IMR-90 (cell line): ENCODE data around the gene PTGR3. TPM values are rescaled to one million over a fixed set of nuclear protein-coding genes. Genes with fewer than 3 reads are reported as not detected.
A peak's percentile ranks its signal among the peaks of the same experiment; 100 is the strongest.

Source experiments
- ATAC-seq: fragments of 200-7000 bp; cut with Tn5 transposase; 2 replicates; pipeline ENCODE4 v1.9.1; 2020; ENCODE audit warnings: low read depth, mild to moderate bottlenecking, moderate library complexity
- BruUV-seq: library from RNA; stranded (reverse); fragments of 400-500 nt; replicated peaks from 2 replicates; lab custom pipeline; 2021; lab: Mats Ljungman, UMichigan
- CTCF ChIA-PET: fragments of 300-600 bp; formaldehyde crosslinking; extraction: SDS; loops from one replicate; lab custom pipeline; 2021; ENCODE audit warnings: antibody characterized with exemption; lab: Yijun Ruan, JAX
- POLR2A ChIA-PET: fragments of 300-600 bp; sonication (Branson Sonifier 250); formaldehyde crosslinking; loops from one replicate; lab custom pipeline; 2022; ENCODE audit warnings: antibody characterized with exemption; ENCODE audit not compliant: unreplicated experiment; lab: Charles Lee
- DNase-seq: peaks from one replicate; pipeline ENCODE4 v3.0.0; 2013
- H2AFZ ChIP-seq: replicated peaks from 2 replicates; pipeline ENCODE3; 2013; ENCODE audit warnings: low read length, mild to moderate bottlenecking; ENCODE audit not compliant: poor library complexity
- H2AK5ac ChIP-seq: 2 replicates; pipeline ENCODE4 v1.6.1; 2013; ENCODE audit warnings: low read depth, low read length, inconsistent platforms
- H2AK9ac ChIP-seq: replicated peaks from 2 replicates; pipeline ENCODE3; 2013; ENCODE audit warnings: mild to moderate bottlenecking, low read depth, low read length, moderate library complexity; ENCODE audit not compliant: poor library complexity
- H2BK120ac ChIP-seq: 2 replicates; pipeline ENCODE4 v1.6.1; 2013; ENCODE audit warnings: low read depth, low read length, inconsistent platforms
- H2BK15ac ChIP-seq: 3 replicates; pipeline ENCODE4 v1.6.1; 2013; ENCODE audit warnings: low read depth, low read length, inconsistent platforms
- H2BK20ac ChIP-seq: 2 replicates; pipeline ENCODE4 v1.6.1; 2013; ENCODE audit warnings: low read depth, mild to moderate bottlenecking, inconsistent platforms, low read length, moderate library complexity
- H2BK5ac ChIP-seq: 2 replicates; pipeline ENCODE4 v1.6.1; 2013; ENCODE audit warnings: mild to moderate bottlenecking, low read depth, low read length, inconsistent platforms; ENCODE audit not compliant: poor library complexity, severe bottlenecking
- H3K14ac ChIP-seq: replicated peaks from 2 replicates; pipeline ENCODE4 v1.6.1; 2013; ENCODE audit warnings: low read depth, low read length, inconsistent platforms
- H3K18ac ChIP-seq: 2 replicates; pipeline ENCODE4 v1.6.1; 2013; ENCODE audit warnings: low read depth, low read length, control low read depth
- H3K23ac ChIP-seq: 2 replicates; pipeline ENCODE4 v1.6.1; 2013; ENCODE audit warnings: low read depth, low read length, inconsistent platforms
- H3K27ac ChIP-seq: 2 replicates; pipeline ENCODE4 v1.5.1; 2013; ENCODE audit warnings: mild to moderate bottlenecking, control low read depth, low read length; ENCODE audit not compliant: insufficient read depth
- H3K27me3 ChIP-seq: 2 replicates; pipeline ENCODE4 v1.6.1; 2013; ENCODE audit warnings: low read length; ENCODE audit not compliant: control insufficient read depth, insufficient read depth
- H3K36me3 ChIP-seq: 2 replicates; pipeline ENCODE4 v1.6.1; 2013; ENCODE audit warnings: low read length, mixed read lengths; ENCODE audit not compliant: control insufficient read depth, insufficient read depth
- H3K4ac ChIP-seq: 2 replicates; pipeline ENCODE4 v1.6.1; 2013; ENCODE audit warnings: low read depth, low read length, inconsistent platforms
- H3K4me1 ChIP-seq: 2 replicates; pipeline ENCODE4 v1.6.1; 2013; ENCODE audit warnings: low read length, mixed read lengths; ENCODE audit not compliant: control insufficient read depth, insufficient read depth
- H3K4me2 ChIP-seq: 2 replicates; pipeline ENCODE4 v1.6.1; 2013; ENCODE audit warnings: low read depth, mild to moderate bottlenecking, control low read depth, low read length, moderate library complexity
- H3K4me3 ChIP-seq: 2 replicates; pipeline ENCODE4 v1.5.1; 2013; ENCODE audit warnings: low read depth, mild to moderate bottlenecking, control low read depth, low read length, moderate library complexity; ENCODE audit not compliant: insufficient read depth
- H3K56ac ChIP-seq: 2 replicates; pipeline ENCODE4 v1.6.1; 2013; ENCODE audit warnings: low read length, inconsistent platforms; ENCODE audit not compliant: insufficient read depth; ENCODE audit errors: extremely low read depth
- H3K79me1 ChIP-seq, 2 experiments: 2 replicates each; pipeline ENCODE4 v1.6.1; 2013; ENCODE audit warnings: low read length in 2 of 2, inconsistent platforms in 1 of 2, low read depth in 1 of 2
- H3K9ac ChIP-seq: 2 replicates; pipeline ENCODE4 v1.6.1; 2013; ENCODE audit warnings: low read depth, low read length, control low read depth
- H3K9me1 ChIP-seq: 2 replicates; pipeline ENCODE4 v1.6.1; 2013; ENCODE audit warnings: low read length, inconsistent platforms; ENCODE audit not compliant: insufficient read depth
- H3K9me3 ChIP-seq: 2 replicates; pipeline ENCODE4 v1.6.1; 2013; ENCODE audit warnings: low read length; ENCODE audit not compliant: control insufficient read depth, insufficient read depth
- H4K20me1 ChIP-seq: 2 replicates; pipeline ENCODE4 v1.6.1; 2013; ENCODE audit warnings: low read length, inconsistent platforms; ENCODE audit not compliant: insufficient read depth
- H4K5ac ChIP-seq: 2 replicates; pipeline ENCODE4 v1.6.1; 2013; ENCODE audit warnings: mild to moderate bottlenecking, low read depth, low read length, control low read depth
- H4K8ac ChIP-seq, 2 experiments: 2 replicates each; pipeline ENCODE4 v1.6.1; 2013; ENCODE audit warnings: low read depth in 2 of 2, low read length in 2 of 2, control low read depth in 1 of 2, inconsistent platforms in 1 of 2
- H4K91ac ChIP-seq: 2 replicates; pipeline ENCODE4 v1.6.1; 2013; ENCODE audit warnings: low read depth, low read length, inconsistent platforms; ENCODE audit not compliant: insufficient read depth
- MAFK ChIP-seq: IDR thresholded peaks from 2 replicates; pipeline ENCODE4 v1.6.1; 2012; ENCODE audit warnings: low read depth, low read length, improper control_type of control experiment
- RCOR1 ChIP-seq: IDR thresholded peaks from 2 replicates; pipeline ENCODE4 v1.6.1; 2012; ENCODE audit warnings: mild to moderate bottlenecking, low read length, improper control_type of control experiment; ENCODE audit not compliant: insufficient replicate concordance
- RFX5 ChIP-seq: IDR thresholded peaks from 2 replicates; pipeline ENCODE4 v1.8.0; 2012; ENCODE audit warnings: low read depth, mild to moderate bottlenecking, low read length, moderate library complexity
- WGBS, 2 experiments: methylation state at CpG; one replicate each; pipeline versions ENCODE4 v1.1.5 to v1.1.7; 2013; ENCODE audit warnings: missing lambda C conversion rate in 2 of 2; ENCODE audit not compliant: insufficient read length in 1 of 2; ENCODE audit errors: extremely low coverage in 2 of 2; 5-methylcytosine and 5-hydroxymethylcytosine counted together
- dilution Hi-C: fragments of 300-500 bp; cut with HindIII; formaldehyde crosslinking; loops from one replicate; pipeline ENCODE4 v1.14.3; 2018; ENCODE audit warnings: low sequenced_read_pairs; ENCODE audit not compliant: unreplicated experiment
- in situ Hi-C: fragments of 300-500 bp; cut with MboI; formaldehyde crosslinking; loops from 3 replicates; pipeline ENCODE4 v1.14.3; 2019; ENCODE audit warnings: low sequenced_read_pairs, inconsistent platforms, mixed read lengths
- intact Hi-C: fragments of 100-400 bp; cut with micrococcal nuclease; formaldehyde crosslinking; loops from 2 replicates; pipeline ENCODE4 v1.10.0; 2022
- polyA plus RNA-seq, 3 experiments: library from polyadenylated mRNA; depleted of rRNA; stranded (reverse); fragments of >200 nt; gene quantifications; 2 replicates each; pipeline ENCODE4 v1.2.3, GENCODE V29; 2012; ENCODE audit warnings: low replicate concordance in 1 of 3
- total RNA-seq: library from RNA; depleted of rRNA; stranded (reverse); fragments of >200 nt; gene quantifications from 2 replicates; pipeline ENCODE4 v1.2.3, GENCODE V29; 2012

PTGR3 gene
- total and polyA plus RNA-seq, 2 of the 4 experiments (the other 2 are of a cell fraction) = 16.1 to 26.4 TPM

DNA sequence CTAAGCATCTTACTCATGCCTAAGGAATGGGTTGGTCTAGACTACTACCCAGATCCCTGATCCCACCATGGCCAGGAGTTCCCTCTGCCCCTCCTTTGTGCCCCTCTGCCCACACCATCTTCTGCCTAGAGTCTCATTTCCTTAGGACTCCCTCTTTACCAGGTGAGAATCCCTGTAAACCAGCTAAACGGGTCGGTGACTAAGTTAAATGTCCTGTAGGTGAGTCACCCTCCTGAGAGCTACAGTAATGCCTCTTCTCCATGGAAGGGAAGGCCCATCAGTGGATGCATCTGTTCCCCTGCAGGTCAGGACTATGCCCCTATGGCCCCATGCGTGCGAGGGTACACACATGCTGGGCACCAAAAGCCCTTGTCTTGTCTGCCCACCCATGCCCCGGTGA, 25.4 kb downstream of the PTGR3 start:
- in situ Hi-C loops = no loop called here
- CTCF ChIA-PET = no interaction called here

More for the DNA sequence above, 25.4 kb downstream of the PTGR3 start:
- Histone ChIP-seq H3K79me1 (no peaks in the 10 kb centered on the region), H3K56ac (no peak overlapping the region), H2BK15ac (no peak overlapping the region), H2AK5ac (no peak overlapping the region), H4K8ac (no peak overlapping the region), H3K4me1 (no peaks in the 10 kb centered on the region), H2BK5ac (no peak overlapping the region), H4K5ac (no peak overlapping the region), H3K9me1 (0 out of 2 replicates have a peak, but pooled peaks cover 5% of the 10 kb centered on the region), H2AK9ac (no peak overlapping the region), H3K23ac (no peak overlapping the region; the same call in 1 of the 2 replicates), H3K27me3 (no peaks in the 10 kb centered on the region; the same call in 1 of the 2 replicates), H3K9me3 (no peaks in the 10 kb centered on the region), H3K4ac (no peak overlapping the region), H3K27ac (no peak overlapping the region), H3K4me2 (no peak overlapping the region), H2BK20ac (no peak overlapping the region), H4K20me1 (no peaks in the 10 kb centered on the region), H2BK120ac (no peak overlapping the region), H2AFZ (no peak overlapping the region), H3K14ac (no peak overlapping the region), H3K4me3 (no peak overlapping the region), H3K36me3 (no peaks in the 10 kb centered on the region), H3K9ac (no peak overlapping the region), H4K91ac (no peak overlapping the region), H3K18ac (no peak overlapping the region)
- TF ChIP-seq MAFK = no peak
- TF ChIP-seq RFX5 = no peak
- no peak for TF ChIP-seq RCOR1
- BruUV-seq = no TSS peak
- ATAC-seq (no peak), DNase-seq (peak; percentile 25)
- WGBS, 2 experiments = 100% methylated on average over 1 of the region's 5 CpGs; no CpG with 5 or more reads in 1 of the 2 experiments
- POLR2A ChIA-PET = no interaction called here
- intact Hi-C loops = no loop called here
- dilution Hi-C loops = no loop called here
